Left forelimb (tissue), 1 donor: ENCODE results near the gene C5orf15.
"Not testable (repeated sequence)": the region's sequence is repeated elsewhere in the genome, so short reads cannot be mapped to it uniquely, and the experiment has no call there.

Experiments
- DNase-seq: peaks from one replicate; pipeline ENCODE4 v3.0.0-alpha.2; 2018; ENCODE audit warnings: low spot score

The C5orf15 gene

DNA sequence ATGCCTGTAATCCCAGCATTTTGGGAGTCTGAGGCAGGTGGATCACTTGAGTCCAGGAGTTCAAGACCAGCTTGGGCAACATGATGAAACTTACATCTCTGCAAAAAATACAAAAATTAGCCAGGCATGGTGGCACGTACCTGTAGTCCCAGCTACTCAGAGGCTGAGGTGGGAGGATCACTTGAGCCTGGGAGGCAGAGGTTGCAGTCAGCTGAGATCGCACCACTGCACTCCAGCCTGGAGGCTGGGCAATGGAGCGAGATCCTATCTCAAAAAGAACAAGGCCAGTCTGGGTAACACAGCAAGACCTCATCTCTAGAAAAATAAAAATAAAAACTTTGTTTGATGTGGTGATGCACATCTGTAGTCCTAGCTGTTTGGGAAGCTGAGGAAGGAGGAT lies 30.8 kb downstream of the C5orf15 start:
- DNase-seq = not testable (repeated sequence)

DNA sequence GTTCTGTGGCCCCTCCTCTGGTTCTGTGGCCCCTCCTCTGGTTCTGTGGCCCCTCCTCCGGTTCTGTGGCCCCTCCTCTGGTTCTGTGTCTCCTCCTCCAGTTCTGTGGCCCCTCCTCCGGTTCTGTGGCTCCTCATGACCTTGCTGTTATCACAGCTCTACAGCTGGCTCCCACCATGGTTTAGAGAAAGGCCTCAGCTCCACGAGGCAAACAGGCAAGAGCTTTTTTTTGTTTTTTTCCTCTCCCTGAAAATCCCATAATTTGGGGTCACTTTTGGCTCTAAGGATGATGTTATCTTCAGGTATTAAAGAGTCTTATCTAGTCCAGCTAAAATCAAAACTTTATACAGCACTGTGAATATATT lies 31.8 kb downstream of the C5orf15 start:
- no peak for DNase-seq

DNA sequence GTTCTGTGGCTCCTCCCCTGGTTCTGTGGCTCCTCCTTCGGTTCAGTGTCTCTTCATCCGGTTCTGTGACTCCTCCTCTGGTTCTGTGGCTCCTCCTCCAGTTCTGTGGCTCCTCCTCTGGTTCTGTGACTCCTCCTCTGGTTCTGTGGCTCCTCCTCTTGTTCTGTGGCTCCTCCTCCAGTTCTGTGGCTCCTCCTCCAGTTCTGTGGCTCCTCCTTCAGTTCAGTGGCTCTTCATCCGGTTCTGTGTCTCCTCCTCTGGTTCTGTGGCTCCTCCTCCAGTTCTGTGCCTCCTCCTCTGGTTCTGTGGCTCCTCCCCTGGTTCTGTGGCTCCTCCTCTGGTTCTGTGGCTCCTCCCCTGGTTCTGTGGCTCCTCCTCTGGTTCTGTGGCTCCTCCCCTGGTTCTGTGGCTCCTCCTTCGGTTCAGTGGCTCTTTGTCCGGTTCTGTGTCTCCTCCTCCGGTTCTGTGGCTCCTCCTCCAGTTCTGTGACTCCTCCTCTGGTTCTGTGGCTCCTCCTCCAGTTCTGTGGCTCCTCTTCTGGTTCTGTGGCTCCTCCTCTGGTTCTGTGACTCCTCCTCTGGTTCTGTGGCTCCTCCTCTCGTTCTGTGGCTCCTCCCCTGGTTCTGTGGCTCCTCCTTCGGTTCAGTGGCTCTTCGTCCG lies 32.3 kb downstream of the C5orf15 start:
- DNase-seq = not testable (repeated sequence)

DNA sequence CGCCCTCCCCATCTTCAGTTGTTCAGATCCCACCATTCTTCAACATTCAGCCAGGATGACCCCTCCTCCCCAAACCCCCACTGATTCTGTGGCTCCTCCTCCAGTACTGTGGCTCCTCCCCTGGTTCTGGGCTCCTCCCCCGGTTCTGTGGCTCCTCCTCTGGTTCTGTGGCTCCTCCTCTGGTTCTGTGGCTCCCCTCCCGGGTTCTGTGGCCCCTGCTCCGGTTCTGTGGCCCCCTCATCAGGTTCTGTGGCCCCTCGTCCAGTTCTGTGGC lies 32.8 kb downstream of the C5orf15 start:
- no peak for DNase-seq

DNA sequence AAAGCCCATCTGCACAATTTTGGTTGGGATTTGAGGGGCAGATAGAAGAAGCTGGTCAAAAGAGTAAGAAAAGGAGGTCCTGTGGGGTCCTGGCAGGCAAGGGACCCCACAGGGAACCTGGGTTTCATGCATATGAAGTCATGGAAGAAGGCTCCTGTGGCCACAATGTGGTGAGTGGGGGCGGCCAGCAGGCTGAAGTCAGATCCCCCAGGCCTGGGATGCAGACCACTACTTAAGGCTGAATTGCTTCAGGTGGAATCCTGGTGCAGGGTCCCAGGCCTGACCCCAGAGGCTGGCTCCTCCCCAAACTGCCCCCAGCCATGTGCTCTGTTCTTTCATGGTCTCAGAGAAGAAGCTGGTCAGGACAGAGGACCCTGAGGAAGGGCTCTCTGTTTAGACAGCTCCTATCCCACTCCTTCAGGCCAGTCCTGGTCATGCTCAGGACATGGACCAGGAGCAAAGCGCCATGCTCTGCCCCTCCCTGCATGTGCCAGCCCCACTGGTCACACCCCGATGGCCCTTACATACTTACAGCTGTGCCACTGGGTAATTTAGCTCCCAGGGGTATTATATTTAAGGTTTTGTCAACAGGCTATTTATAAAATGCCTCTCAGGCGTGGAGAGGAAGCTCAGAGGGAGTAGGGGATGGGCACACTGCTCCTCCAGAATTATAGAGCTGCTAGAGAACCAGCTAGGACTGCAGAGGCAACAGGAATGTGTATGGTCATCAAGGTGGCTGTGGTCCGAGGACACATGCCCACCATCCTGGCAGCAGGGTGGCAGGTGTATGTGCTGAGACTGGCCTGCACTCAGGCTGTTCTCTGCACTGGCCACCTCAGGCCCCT lies 33.4 kb downstream of the C5orf15 start:
- no peak for DNase-seq

DNA sequence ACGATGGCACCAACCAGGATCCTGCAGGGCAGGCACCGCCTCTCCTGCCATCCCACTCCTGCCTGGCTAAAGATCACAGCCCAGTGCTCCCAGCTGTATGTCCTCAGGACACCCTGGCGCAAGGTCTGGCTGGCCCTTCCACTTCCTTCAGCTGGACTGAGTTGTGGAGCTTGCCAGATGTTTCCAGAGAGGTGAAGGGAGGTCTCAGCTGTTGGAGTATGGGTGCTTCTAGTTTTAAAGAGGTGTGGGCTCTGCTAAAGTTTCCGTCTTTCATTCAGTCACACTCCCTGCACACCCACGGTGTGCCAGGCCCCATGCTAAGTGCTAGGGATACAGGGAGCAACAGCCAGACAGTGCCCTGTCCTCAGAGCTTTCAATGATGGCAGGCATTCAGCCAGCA lies 34.1 kb downstream of the C5orf15 start:
- no peak for DNase-seq

DNA sequence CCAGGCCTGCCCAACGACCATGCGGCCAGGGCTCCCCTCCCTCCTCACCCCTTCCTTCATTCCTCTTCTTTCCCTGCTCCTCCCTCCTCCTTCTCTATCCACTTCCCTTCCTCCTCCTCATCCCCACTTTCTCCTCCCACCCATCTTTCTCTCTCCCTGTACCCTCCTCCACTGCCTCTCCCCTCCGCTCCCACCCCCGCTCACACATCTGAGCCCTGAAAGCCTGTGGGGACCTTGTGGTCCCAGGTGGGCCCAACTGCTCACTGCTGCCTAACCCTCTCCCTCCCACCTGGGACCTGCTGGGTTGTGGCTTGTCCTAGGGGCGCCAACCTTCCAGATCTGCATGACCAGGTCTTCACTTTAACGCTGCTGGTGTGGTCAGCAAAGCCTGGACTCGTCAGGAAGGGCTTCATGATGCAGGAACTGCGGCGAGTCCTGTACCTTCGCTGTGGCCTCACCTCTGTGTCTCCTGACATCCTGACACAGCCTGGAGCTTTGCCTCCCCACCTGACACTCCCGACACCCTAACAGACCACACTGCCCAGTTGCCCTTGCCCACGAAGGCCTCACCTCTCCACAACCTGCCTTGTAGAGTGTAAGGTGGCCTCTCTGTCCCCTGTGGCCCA lies 34.6 kb downstream of the C5orf15 start:
- no peak for DNase-seq

DNA sequence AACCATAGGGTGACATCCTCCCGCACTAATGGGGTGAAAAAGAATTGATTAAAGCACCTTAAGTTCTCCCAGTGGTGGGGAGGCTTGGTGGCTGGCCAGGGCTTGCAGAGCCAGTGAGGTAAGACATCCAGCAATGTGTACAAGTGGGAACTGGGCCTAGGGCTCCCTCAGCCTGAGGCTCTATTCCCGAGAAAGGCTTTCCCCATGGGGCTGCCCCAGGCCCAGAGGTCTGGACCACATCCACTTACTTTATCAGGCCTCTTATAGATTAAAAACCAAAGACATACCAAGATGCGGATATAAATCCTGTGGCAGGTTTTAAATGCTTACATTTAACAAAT lies 35.3 kb downstream of the C5orf15 start:
- DNase-seq = no peak

DNA sequence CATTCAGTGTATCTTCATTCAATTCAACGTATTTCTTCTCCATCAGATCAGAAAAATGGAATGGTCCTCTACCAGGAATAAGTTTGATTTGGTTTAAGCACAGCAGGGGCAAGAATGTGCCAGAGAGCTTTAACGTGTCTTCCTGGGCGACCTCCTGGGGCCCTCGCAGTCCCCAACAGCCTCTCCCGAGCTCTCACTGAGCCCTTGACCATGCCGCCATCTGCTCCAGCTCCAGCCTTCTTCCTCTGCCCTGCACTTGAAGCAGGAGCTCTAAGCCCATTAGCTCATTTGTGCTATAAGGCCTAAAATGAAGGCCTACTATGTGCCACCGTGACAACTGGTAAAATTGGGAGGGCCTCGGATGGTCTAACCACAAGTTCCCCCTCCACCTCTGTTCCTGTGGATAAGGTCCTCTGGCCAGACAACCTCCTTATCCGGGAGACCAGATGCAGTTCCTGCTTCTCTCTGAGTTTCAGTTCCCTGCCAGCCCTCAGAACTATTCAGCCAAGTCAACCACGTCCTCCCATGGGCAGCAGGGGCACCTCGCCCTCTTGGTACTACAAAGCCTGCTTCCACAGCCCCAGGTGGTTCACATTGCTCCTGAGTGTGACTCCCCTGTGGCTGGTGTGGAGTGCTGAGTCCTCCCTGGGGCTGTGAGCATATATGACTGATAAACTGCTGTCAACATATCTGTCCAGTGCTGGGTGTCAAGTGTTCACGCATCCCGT lies 35.8 kb downstream of the C5orf15 start:
- no peak for DNase-seq

DNA sequence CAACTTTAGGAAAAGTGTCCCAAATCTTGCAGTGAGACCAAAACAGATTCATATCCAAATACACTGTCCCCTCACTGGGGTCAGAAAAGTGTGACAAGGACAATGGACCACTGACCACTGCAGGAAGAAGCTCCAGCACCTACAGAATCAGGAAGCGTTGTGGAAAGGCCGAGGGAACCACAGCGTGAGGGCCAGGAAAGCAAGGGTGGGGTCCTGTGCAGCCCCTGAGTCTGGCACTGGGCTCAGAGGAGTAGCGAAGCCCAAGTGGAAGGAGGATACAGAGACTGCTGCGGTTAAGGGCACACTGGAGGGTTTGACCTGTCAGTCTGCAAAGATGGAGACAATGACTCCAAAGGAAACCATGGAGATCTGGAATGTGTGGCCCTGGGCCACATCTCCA lies 36.9 kb downstream of the C5orf15 start:
- DNase-seq = no peak

DNA sequence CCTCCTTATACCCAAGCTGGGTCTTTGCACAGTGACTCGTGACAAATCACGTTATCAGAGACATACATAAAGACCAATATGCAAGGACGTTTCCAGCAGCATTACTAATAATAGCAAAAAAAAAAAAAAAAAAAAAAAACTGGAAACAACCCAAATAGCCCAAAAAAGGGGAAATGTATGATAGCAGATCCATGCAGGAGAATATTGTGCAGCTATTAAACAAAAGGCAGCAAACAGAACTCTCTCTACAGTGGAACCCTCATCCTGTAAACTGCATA lies 37.7 kb downstream of the C5orf15 start:
- no peak for DNase-seq

DNA sequence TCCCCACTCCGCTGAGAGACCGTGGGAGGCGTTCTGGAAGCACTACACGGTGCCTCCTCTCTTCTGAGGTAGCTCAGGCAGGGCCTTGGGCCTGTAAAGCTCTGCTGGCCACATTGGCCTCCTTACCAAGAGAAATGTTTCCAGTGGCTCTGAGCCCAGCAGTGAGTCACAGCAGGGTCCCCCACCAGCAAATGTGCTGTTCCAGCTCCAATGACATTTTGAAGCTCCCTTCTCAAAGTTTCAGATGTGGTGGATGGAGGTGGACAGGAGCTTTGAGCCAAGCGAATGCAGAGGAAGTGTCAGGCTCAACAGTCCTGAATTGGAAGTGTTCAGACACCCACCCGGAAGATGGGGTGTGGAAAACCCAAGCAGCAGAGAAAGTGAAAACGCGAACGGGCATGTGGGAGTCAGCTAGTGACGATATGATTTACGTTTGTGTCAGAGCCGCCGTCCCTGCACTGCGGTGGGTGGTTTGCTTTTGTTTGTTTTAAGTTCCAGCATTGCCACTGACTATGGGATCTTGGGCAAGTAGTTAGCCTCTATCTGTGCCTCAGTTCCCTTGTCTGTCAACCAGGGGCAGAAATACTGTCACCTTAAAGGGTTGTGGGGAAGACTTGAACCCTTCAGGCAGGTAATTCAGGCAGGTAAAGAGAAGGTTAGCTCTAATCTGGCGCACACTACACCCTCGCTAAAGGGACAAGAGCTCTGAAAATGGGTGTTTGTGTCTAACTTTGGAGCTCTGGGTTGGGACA lies 38.2 kb downstream of the C5orf15 start:
- no peak for DNase-seq

DNA sequence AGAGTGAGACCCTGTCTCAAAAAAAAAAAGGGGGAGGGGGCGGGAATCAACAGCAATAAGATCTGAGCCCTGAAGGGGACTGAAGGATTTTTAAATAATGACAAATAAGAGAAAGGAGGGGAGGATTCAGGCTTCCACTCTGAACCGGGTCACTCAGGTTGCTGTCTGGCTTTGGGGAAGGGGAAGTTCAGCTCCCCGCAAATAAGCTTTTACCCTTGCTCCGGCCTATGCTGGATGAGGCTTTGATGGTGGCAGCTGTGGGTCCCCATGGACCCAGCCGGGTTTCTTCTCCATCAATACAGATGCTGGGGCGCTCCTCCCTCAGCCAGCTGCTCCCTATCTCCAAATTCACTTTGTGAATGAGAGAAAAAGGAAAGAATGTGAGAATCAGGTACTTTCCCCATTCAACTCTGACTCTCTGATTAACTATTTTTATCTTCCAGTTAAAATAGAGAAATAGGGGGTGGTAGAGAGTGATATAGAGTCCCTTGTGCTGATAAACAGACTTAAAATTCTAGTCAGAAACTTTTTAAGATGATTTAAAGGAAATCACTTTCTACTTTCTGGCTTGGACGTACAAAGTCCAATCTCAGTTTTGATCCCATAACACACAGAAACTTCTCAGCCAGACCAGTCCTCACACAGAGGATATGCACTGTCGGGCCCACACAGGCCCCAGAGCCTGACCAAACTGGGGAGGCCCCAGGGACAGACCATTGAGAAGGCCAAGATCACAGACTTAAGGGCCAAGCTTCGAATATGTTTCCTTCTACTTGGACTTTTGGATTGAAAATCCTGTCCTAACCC lies 39.6 kb downstream of the C5orf15 start:
- DNase-seq = no peak

DNA sequence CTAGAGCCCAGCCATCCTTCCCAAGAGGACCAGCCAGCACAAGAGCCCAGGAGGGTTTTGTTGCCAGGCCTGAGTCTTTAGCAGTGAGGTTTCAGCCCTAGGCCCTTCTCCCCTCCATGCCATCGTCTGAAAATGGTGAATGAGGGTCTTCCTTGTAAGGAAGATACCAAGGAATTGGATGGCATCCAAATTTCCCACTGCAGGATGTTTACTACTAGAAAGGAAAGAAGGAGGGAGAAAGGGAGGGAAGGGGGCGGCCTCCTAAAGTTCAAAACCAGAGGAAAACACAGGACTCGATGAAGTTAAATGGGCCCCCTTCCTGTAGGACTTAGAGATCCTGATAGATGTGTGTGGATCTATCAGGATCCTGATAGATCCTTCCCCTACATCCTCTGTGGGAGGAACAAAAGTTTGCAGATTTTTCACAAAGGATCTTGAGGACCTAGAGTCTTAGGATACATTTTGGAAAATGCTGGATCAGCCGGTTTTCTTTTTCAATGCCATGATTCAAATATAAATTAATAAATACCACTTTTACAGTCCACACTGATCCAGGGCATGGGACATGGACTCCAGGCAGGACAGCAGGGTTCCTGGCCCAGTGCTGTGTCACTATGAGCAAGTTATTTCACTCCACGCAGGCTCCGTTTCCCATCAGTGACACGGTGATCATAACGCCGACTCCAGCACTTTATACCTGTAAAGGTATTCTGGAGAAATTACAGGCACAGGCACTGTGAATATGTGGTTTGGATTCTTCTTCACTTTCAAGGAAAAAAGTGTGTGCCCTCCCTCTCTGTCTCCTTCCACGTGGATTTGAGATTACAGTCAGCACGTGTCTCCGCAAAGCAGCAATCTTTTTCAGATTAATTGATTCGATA lies 40.9 kb downstream of the C5orf15 start:
- DNase-seq = no peak

DNA sequence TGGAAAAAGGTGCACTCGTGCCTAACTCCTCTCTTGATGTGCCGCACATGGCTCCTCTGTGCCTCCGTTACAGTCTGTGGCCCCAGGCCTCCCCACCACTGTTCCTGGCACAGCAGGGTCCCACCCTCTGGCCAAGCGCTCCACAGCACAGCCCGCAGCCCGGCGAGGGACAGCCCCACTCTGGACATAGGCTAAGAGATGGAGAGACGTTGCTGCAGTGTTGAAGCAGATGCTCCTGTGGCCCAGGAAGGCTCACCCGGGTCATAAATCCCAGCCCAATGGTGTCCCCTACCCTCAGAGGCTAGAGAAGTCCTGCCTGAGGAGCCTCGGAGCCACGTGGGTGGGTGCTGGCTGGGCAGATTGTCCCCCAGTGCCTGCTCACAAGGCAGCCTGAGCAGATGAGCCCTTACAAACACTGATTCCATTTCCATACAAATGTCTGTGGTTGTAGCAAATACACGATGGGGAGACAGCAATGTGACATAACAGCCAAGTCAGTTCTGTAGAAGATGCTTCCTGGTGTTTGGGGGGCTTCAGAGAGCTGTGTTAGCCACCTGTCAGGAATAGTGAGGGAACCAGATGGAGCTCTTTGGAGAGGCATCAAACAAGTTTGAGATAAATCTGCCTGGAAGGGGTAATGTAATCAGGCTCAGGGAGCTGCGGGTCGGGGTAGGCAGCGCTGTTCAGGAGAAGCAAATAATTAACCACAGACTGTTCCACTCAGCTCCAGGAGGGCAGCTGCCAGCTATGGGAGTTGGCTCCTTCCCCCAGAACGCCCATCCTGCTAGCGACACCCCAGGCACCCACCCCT lies 41.7 kb downstream of the C5orf15 start:
- no peak for DNase-seq

DNA sequence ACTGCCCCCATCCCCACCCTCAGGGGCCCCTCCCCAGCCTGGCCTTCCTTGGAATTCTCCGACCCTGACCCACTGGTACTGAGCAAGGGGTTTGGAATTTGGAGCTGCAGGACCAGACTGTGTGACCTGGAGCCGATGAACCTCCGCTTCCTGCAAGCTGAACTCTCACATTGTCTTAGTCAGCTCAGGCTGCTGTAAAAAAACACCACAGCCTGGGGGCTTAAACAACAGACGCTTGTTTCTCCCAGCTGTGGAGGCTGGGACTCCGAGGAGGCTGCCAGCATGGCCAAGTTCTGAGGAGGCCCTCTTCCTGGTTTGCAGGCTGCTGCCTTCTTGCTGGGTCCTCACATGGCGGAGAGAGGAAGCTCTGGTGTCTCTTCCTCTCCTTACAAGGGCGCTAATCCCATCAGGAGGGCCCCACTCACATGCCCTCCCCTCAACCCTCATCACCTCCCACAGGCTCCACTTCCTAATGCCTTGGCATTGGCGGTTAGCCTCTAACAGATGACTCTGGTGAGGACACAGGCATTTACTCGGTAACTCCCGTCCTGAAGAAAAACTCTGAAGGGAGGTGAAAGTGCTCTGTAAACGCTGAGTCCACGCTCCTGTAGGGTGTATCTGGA lies 42.4 kb downstream of the C5orf15 start:
- no peak for DNase-seq

DNA sequence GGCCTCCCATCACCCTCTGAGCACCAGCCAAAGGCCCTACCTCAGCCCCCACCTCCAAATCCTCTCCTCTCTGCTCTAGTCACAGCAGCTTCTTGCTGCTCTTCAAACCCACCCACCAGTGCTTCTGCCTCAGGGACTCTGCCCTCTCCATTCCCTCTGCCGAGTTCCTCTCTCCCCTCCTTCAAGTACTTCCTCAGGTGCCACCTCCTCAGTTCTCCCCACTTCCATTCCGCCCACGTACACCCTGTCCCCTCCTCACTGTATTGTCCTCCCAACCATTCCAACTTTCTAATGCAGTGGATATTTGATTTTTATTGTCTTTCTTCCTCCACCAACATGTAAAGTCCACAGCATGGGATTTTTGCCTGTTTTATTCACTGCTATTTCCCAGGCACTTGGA lies 43.2 kb downstream of the C5orf15 start:
- DNase-seq = no peak

DNA sequence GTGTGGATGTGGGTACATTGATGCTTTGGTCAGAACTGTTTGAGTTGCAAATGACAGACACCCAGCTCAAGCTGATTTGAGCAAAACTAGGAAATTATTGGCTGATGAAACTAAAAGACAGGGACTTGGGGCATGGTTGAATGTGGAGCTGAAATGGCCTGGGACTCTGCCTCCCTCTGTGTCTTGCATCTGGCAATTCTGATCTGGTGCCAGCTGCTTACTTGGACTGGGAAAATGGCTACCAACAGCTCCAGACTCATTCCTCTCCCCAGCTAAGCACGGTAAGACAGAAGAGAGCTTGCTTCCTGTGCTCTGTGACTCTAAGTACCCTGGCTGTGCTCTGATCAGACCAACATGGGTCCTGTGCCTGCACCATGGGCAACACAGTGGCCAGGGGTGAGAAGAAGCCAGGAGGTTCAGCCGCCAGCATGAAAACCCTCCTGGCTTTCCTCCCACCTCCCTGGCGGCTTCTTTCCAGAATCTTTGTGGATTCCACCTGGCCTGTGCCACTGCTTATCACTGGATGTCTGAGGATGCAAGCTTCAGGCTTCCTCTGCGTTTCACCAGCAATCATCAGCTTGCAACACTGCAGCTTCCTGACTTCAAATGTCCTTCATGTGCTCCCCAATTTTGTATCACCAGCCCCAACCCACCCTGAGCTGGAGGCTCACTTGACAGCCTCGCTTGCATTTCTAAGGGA lies 44.1 kb downstream of the C5orf15 start:
- DNase-seq = no peak

DNA sequence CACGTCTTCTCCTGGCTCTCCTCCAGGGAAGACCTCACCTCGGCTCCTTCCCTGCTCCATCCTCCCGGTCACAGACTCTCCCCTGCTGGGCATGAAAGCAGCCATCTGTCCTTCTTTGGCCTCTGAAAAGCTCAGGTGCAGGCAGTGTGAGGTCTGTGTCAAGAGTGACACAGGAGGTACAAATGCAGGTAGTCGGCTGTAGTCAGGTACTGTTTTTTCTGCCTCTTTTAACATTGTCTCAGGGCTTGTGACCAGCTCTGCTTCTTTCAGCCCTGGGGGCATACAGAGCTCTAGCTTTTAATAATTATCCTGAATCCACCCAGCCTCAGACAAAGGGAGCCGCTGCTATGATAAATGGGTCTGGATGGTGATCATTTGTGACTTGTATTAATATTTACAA lies 46.4 kb downstream of the C5orf15 start:
- no peak for DNase-seq
